Upper lobe of left lung (tissue), 4 donors: ENCODE results near the gene EPS8.
"Not testable (repeated sequence)": the region's sequence is repeated elsewhere in the genome, so short reads cannot be mapped to it uniquely, and the experiment has no call there.

ENCODE experiments used
- POLR2AphosphoS5 ChIP-seq, 2 donors: sonication (generic); formaldehyde crosslinking; IDR thresholded peaks; one replicate each; pipeline ENCODE4 v1.5.1; 2017; ENCODE audit warnings: antibody characterized with exemption in 2 of 2
- TF ChIP-seq, protein P1 (sequence below), 6 experiments: fragments of 450-650 bp in 4 of 6; fragments of 200-600 bp in 2 of 6; sonication (generic) in 2 of 6; IDR thresholded peaks; one replicate each; pipeline ENCODE4 v1.5.1; 2016 to 2019; ENCODE audit warnings: antibody characterized with exemption in 6 of 6

GRCh38 chr12:15741870-15742269 is 47.3 kb downstream of the EPS8 start:
- TF ChIP-seq, protein P1, sequence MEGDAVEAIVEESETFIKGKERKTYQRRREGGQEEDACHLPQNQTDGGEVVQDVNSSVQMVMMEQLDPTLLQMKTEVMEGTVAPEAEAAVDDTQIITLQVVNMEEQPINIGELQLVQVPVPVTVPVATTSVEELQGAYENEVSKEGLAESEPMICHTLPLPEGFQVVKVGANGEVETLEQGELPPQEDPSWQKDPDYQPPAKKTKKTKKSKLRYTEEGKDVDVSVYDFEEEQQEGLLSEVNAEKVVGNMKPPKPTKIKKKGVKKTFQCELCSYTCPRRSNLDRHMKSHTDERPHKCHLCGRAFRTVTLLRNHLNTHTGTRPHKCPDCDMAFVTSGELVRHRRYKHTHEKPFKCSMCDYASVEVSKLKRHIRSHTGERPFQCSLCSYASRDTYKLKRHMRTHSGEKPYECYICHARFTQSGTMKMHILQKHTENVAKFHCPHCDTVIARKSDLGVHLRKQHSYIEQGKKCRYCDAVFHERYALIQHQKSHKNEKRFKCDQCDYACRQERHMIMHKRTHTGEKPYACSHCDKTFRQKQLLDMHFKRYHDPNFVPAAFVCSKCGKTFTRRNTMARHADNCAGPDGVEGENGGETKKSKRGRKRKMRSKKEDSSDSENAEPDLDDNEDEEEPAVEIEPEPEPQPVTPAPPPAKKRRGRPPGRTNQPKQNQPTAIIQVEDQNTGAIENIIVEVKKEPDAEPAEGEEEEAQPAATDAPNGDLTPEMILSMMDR (IDR thresholded peaks at IDR 0.05): not testable (repeated sequence)
- TF ChIP-seq POLR2AphosphoS5 (IDR thresholded peaks at IDR 0.05): not testable (repeated sequence)
